Psoas muscle (tissue), 8 donors: Measurements from ENCODE around the gene CCL20. TPM values are rescaled to one million over a fixed set of nuclear protein-coding genes. Genes with fewer than 3 reads are reported as not detected.

Experiments
- ATAC-seq, 4 donors: fragments of 200-7000 bp; cut with Tn5 transposase; one replicate each; pipeline ENCODE4 v1.9.1; 2020; ENCODE audit warnings: moderate library complexity in 3 of 4, mild to moderate bottlenecking in 2 of 4
- DNase-seq, 2 donors: peaks; one replicate each; pipeline ENCODE4 v3.0.0-alpha.2; 2020
- H3K27ac ChIP-seq: fragments of 200-600 bp; one replicate; pipeline ENCODE4 v1.8.0; 2022
- H3K27me3 ChIP-seq, 3 donors: fragments of 200-600 bp in 1 of 3; one replicate each; pipeline versions ENCODE4 v1.6.1 to v1.8.0; 2013 to 2022; ENCODE audit warnings: low read length in 2 of 3, mild to moderate bottlenecking in 2 of 3, moderate library complexity in 1 of 3; ENCODE audit not compliant: insufficient read depth in 3 of 3
- H3K36me3 ChIP-seq, 2 donors: fragments of 200-600 bp in 1 of 2; one replicate each; pipeline versions ENCODE4 v1.6.1 to v1.8.0; 2013 to 2022; ENCODE audit warnings: low read depth in 1 of 2, mild to moderate bottlenecking in 1 of 2, moderate library complexity in 1 of 2; ENCODE audit not compliant: insufficient read depth in 1 of 2
- H3K4me1 ChIP-seq: fragments of 200-600 bp; one replicate; pipeline ENCODE4 v1.8.0; 2022
- H3K4me3 ChIP-seq: fragments of 200-600 bp; one replicate; pipeline ENCODE4 v1.8.0; 2022; ENCODE audit warnings: mild to moderate bottlenecking
- H3K9me3 ChIP-seq: fragments of 200-600 bp; one replicate; pipeline ENCODE4 v1.8.0; 2022
- WGBS, 3 donors: extraction: QIAGEN DNeasy Blood & Tissue Kit; methylation state at CpG; one replicate each; pipeline versions ENCODE4 v1.1.6 to v1.1.7; 2013; 5-methylcytosine and 5-hydroxymethylcytosine counted together
- intact Hi-C, 2 donors: fragments of 100-400 bp; cut with DNase I; formaldehyde crosslinking; loops; one replicate each; pipeline versions ENCODE4 v1.11.0 to v1.14.2; 2022
- polyA plus RNA-seq, 3 donors: library from polyadenylated mRNA; stranded (reverse); fragments of 200-250 nt; gene quantifications; one replicate each; pipeline ENCODE4 v1.2.3, GENCODE V29; 2013
- total RNA-seq, 4 donors: library from RNA; stranded (reverse); fragmentation: NEBNext Ultra II Directional in 2 of 4; extraction: Animal tissue kit (Norgen Biotek cat#: 25700) in 2 of 4; gene quantifications; one replicate each; pipeline versions ENCODE4 v1.2.1 to v1.2.4, GENCODE V29; 2021 to 2023
- TF ChIP-seq, protein P1 (sequence below): fragments of 200-600 bp; IDR thresholded peaks from one replicate; pipeline ENCODE4 v1.8.0; 2022; ENCODE audit warnings: antibody characterized with exemption
- donor health status: healthy with polysubstance abuse.
- donor health status: DM: no; HTN: no; CAD: no; lungs with moderate emphysema.
- donor health status: Bipolar disorder and iron deficiency.
- donor health status: healthy.
- donor health status: DM: yes; HTN: yes; CAD: no.
- donor health status: DM: no; HTN: no; CAD: no.
- donor health status: DM: no; HTN: no; CAD: no.
- donor health status: DM: yes; HTN: yes; CAD: no.

Gene CCL20
- total and polyA plus RNA-seq, 7 donors, result 0.18 to 0.92 (median 0.48) TPM; not detected in 3

DNA sequence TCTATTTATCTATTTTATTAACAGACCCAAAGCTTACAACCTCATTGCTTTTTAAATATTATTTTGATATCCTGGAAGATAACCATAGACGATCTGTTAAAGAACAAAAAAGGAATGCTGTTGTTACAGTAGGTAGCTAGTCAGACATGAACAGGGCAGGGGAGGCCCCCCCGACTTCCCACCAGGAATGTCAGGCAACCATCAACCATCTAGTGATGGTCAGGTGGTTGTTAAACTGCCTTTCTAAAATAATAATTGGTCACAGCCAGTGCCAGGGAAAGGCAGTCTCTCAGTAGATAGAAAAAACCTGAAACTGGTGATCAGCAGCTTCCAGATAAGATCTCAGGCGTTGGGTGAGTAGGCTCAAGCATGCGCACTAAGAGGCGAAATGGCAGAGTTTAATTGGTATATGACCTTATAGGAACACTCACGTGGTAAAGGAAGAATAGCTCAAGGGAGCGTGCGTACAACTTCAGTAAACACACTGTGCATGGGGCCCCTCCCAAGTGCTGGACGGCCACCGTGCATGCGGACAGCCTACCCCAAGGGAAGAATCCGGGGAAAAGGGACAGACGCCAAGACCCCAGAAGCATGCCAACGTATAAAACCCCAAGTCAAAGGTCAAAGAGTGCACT, 32.5 kb upstream of the CCL20 start:
- intact Hi-C loops, result no loop called here

DNA sequence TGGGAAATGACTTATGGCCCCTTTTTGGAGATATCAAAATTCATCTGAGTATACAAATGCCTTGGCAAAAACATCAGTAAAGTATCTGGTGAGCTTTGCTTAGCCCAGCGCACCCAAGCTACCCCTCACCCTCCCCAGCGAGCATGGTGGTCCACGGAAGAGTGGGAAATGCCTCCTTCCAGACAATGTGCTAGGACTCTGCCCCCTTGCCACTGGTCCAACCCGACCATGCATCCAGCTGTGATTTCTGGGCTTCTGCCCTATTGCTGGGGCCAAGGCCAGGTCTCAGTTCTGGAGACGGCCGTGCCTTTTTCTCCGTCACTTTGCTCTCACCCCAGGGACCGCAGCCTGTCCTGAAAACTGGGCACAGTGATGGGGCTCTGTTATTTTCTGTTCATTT, 31.8 kb upstream of the CCL20 start:
- intact Hi-C loops, result no loop called here
- Histone ChIP-seq H3K9me3 (no peaks in the 10 kb centered on the region), H3K36me3 (no peaks in the 10 kb centered on the region), H3K4me1 (no peaks in the 10 kb centered on the region), H3K27ac (no peak overlapping the region), H3K27me3 (peaks cover 0 to 7% (median 0%) of the 10 kb centered on the region in 3 donors), H3K4me3 (no peak overlapping the region)
- ATAC-seq, result no peak
- TF ChIP-seq, protein P1, sequence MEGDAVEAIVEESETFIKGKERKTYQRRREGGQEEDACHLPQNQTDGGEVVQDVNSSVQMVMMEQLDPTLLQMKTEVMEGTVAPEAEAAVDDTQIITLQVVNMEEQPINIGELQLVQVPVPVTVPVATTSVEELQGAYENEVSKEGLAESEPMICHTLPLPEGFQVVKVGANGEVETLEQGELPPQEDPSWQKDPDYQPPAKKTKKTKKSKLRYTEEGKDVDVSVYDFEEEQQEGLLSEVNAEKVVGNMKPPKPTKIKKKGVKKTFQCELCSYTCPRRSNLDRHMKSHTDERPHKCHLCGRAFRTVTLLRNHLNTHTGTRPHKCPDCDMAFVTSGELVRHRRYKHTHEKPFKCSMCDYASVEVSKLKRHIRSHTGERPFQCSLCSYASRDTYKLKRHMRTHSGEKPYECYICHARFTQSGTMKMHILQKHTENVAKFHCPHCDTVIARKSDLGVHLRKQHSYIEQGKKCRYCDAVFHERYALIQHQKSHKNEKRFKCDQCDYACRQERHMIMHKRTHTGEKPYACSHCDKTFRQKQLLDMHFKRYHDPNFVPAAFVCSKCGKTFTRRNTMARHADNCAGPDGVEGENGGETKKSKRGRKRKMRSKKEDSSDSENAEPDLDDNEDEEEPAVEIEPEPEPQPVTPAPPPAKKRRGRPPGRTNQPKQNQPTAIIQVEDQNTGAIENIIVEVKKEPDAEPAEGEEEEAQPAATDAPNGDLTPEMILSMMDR, result no peak
- WGBS, 3 donors, result 41 to 56% (median 43%) methylated on average over 8 of the region's 8 CpGs
- no peak for DNase-seq

More for the DNA sequence above, 32.5 kb upstream of the CCL20 start:
- Histone ChIP-seq H3K4me1 (no peaks in the 10 kb centered on the region), H3K9me3 (no peaks in the 10 kb centered on the region), H3K27ac (no peak overlapping the region), H3K36me3 (no peaks in the 10 kb centered on the region), H3K27me3 (peaks cover 0 to under 1% (median 0%) of the 10 kb centered on the region in 3 donors), H3K4me3 (no peak overlapping the region)
- ATAC-seq (no peak), DNase-seq (no peak)
- TF ChIP-seq, protein P1, result no peak
- WGBS, 3 donors, result 64 to 72% (median 69%) methylated on average over 14 of the region's 14 CpGs

DNA sequence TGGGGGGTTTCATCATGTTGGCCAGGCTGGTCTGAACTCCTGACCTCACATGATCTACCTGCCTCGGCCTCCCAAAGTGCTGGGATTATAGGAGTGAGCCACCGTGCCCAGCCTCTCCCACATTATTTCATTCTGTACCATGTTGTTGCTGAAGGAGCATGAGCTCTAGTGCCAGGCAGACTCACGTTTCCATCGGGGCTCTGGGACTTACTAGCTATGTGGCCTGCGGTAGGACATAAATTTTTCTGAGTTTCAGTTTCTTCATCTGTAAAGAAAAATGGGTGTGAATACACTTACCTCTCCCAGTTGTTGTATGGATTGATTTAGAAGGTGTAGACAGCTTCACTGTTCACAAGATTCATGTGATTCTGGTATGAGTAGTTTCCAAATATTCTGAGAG, 30.8 kb upstream of the CCL20 start:
- Histone ChIP-seq H3K27me3 (peaks cover 0 to 7% (median 2%) of the 10 kb centered on the region in 3 donors), H3K27ac (no peak overlapping the region), H3K36me3 (no peaks in the 10 kb centered on the region), H3K4me3 (no peak overlapping the region), H3K9me3 (no peaks in the 10 kb centered on the region), H3K4me1 (no peaks in the 10 kb centered on the region)
- no peak for ATAC-seq
- intact Hi-C loops, result no loop called here
- DNase-seq, result no peak
- TF ChIP-seq, protein P1, result no peak
- 71 to 77% (median 73%) methylated on average over 5 of the region's 5 CpGs for WGBS, 3 donors

DNA sequence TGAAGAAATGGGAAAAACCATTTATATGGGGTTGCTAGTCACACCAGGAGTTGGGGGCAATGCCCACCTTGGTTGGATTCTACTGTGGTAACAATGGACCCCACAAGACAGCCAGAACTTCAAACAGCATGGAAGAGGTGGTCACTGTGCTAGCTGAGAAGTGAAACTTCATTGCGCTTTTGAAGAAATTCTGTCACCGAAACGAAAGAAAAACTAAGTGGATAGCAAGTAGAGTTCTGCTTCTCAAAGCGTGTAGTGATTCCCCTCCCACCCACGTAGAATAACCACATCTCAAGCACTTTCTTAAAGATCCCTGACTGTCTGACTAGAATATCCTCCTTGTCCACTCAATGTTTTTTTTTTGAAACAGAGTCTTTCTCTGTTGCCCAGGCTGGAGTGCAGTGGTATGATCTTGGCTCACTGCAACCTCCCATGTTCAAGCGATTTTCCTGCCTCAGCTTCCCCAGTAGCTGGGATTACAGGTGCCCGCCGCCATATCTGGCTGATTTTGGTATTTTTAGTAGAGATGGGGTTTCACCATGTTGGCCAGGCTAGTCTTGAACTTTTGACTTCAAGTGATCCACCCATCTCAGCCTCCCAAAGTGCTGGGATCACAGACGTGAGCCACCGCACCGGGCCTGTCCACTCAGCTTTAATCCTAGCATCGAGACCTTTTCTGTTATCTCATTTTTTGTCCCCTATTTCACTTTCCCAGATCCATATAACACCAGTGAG, 30.1 kb upstream of the CCL20 start:
- Histone ChIP-seq H3K36me3 (no peaks in the 10 kb centered on the region), H3K4me1 (no peaks in the 10 kb centered on the region), H3K4me3 (no peak overlapping the region), H3K9me3 (no peaks in the 10 kb centered on the region), H3K27me3 (peaks cover 0 to 7% (median 4%) of the 10 kb centered on the region in 3 donors), H3K27ac (no peak overlapping the region)
- 82 to 90% (median 85%) methylated on average over 12 of the region's 12 CpGs for WGBS, 3 donors
- ATAC-seq (no peak), DNase-seq (no peak)
- TF ChIP-seq, protein P1, result no peak
- intact Hi-C loops, result no loop called here
